ENCODE measurements around the gene NCOA3.

NCOA3 gene

DNA sequence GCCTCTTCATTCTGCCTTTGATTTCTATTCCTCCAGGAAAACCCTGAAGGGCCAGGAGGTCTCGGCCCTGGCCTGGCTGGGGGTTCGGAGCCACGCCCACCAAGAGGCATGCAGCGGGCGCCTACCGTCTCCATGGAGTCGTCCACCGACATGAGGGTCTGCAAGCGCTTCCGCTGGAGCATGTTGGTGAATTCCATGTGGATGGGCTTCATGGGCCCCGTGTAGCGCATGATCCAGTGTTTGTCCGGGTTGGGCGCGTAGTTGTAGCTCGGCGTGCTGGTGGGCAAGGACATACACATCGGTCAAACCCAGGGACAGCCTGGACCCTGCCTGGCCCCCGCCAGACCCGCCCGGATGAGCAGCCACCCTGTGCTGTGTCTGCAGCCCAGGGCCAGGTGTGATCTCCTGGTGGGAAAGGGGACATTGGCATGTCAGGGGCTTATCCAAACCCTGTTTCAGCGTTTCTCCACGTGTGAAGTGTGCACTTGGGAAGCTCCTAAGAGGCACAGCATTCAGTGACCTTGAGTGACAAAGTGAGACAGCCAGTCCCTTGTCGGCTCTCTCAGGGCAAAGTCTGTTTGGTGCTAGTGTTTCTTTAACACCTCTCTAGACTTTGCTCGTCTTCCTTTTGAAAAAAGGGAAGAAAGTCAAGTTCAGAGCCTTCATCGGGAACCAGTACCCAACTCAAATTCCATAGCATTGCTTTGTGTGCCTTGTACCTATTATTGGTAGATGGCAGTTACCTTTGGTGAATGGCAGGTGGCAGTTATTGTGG lies 182.8 kb downstream of the NCOA3 start:
- no peak overlapping the region for H3K27ac ChIP-seq

DNA sequence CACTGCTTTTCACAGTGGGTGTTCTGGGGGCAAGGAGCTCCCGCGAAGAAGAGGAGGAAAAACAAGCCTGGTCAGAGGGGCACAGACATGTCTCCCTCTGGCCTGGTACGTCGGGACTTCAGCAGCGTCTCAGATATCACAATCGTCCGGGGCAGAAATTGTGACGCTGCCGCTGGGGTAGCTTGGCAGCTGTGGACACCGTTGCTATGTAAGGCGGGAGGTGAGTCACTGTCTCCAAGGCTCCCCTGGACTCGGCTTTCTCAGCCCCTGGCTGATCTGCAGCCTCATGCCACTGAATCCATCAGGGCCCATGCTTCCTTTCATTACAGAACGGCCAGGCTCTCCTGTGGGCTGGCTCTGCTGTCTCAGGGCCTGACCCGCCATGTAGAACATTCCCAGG lies 184.9 kb downstream of the NCOA3 start:
- TF ChIP-seq, protein P1, sequence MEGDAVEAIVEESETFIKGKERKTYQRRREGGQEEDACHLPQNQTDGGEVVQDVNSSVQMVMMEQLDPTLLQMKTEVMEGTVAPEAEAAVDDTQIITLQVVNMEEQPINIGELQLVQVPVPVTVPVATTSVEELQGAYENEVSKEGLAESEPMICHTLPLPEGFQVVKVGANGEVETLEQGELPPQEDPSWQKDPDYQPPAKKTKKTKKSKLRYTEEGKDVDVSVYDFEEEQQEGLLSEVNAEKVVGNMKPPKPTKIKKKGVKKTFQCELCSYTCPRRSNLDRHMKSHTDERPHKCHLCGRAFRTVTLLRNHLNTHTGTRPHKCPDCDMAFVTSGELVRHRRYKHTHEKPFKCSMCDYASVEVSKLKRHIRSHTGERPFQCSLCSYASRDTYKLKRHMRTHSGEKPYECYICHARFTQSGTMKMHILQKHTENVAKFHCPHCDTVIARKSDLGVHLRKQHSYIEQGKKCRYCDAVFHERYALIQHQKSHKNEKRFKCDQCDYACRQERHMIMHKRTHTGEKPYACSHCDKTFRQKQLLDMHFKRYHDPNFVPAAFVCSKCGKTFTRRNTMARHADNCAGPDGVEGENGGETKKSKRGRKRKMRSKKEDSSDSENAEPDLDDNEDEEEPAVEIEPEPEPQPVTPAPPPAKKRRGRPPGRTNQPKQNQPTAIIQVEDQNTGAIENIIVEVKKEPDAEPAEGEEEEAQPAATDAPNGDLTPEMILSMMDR (conservative IDR thresholded peaks at IDR 0.05) = no peak
- no peak overlapping the region for H3K27ac ChIP-seq

More for the DNA sequence above, 182.8 kb downstream of the NCOA3 start:
- TF ChIP-seq, protein P1 (conservative IDR thresholded peaks at IDR 0.05) = no peak

DNA sequence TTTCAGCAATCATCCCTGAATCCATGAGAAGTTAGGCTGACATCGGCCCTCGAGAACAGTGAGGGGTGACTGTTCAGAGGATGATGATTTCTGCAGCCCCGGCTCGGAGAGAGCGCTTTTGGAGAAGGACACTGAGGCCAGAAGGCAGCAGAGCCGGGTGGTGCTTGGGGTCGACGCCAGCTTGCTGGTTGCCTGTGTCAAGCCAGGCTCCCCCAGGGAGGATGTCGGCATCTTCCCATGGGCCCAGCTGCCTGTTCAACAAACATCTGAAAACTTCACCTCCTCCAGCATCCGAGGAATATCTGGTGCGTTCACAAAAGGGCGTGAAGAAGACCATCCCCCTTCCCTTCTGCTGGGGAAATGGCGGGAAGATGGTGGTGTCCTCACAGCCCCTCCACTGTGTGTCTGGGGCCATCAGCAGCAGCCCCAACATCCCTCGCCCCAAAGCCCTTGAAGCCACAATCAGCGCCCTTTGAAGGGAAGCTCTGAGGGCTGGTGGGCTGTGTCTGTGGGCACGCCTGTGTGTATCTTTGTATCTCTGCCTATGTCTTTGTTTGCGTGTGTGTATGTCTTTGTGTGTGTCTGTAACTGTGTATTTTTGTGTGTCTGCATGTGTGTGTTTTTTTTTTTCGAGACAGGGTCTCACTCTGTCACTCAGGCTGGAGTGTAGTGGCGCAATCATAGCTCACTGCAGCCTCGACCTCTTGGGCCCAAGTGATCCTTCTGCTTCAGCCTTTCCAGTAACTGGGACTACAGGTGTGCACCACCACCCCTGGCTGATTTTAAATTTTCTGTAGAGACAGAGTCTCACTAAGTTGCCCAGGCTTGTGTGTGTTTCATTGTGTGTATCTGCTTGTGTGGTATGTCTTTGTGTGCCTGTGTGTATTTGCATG lies 185.7 kb downstream of the NCOA3 start:
- TF ChIP-seq, protein P1 (conservative IDR thresholded peaks at IDR 0.05) = no peak
- no peak overlapping the region for H3K27ac ChIP-seq

DNA sequence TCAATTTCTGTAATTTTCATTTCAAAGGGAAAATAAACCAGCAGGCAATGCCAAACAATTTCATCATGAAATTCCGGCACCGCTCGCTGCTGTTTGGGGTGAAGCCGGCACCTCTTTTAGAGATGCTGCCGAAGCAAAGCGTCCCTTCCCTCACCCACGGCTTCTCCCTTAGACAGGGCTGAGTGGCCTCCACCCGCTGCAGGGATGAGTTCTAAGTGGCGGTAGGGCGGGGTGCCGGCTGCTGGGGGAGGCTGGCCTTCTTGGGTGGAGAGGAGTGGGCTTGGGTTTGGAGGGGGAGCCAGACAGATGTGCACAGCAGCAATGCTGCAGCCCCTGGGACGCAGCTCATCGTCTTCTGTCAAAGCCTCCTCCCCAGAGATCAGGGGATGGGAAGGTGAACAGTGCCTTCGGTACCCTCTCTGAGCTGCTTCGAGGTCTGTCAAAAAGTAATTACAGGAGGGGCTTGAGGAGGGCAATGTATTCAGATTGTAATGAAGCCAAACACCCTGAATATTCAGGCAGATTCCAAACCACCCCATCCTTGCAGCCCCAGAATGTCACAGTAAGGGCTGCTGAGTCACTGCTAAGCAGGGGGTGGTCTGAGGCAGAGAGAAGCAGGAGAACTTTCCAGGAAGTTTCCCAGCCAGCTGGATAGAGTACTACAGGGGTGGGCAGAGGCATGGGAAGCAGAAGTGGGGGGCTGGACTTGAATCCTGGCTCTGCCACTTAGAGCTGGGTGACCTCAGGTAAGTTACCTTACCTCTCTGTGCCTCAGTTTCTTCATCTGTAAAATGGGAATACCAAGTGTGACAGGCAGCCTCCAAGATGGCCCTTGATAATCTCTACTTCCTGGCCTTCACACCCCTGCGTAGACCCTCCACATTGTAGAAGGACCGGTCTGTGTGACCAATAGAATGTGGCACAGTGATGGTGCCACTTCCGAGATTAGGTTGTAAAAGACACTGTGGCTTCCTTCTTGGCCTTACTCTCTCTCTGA lies 187.0 kb downstream of the NCOA3 start:
- no peak overlapping the region for H3K27ac ChIP-seq
- TF ChIP-seq, protein P1 (conservative IDR thresholded peaks at IDR 0.05) = no peak

DNA sequence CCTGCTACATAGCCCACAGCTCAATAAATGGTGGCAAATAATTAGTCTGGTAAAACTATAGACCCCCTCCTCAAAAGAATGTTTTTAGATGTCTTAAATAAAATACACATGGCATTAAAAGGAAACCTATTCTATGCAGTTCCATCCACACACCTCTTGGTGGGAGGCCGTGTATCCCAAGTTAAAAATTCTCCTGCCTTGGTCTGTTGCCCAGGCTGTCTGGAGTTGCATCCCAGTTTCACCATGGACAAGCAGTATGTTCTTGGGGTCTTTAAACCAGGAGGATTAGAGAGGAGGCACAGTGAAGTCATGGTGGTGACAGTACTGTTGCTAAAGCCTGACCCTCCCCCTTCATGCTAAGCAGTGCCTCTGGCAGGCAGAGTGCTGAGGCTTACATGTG lies 188.0 kb downstream of the NCOA3 start:
- TF ChIP-seq, protein P1 (conservative IDR thresholded peaks at IDR 0.05) = no peak
- no peak overlapping the region for H3K27ac ChIP-seq

DNA sequence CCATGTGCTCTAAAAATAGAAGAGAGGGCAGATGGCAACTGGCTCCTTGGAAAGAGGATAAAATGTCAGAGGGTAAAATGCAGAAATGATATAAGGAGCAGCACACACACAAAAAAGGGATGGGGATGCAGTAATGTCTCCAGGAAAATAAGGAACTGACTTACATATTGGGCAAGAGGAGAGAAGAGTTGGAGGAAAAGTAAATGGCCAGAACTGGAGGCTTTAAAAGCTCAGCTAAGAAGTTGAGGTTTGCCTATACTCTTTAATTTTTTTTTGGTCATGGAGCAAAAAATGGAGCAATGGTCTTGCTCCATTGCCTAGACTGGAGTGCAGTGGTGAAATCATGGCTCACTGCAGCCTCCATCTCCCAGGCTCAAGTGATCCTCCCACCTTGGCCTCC lies 189.9 kb downstream of the NCOA3 start:
- no peak overlapping the region for H3K27ac ChIP-seq
- TF ChIP-seq, protein P1 (conservative IDR thresholded peaks at IDR 0.05) = no peak
